H1 (cell line): ENCODE data around the gene SAMM50. TPM values are rescaled to one million over a fixed set of nuclear protein-coding genes. Genes with fewer than 3 reads are reported as not detected.

Experiments
- EZH2 ChIP-seq: fragments of 200-600 bp; sonication (generic); IDR thresholded peaks from 2 replicates; pipeline ENCODE4 v1.7.1; 2012; ENCODE audit warnings: low read depth, mild to moderate bottlenecking, moderate library complexity, low read length, inconsistent platforms; ENCODE audit not compliant: severe bottlenecking
- RFX5 ChIP-seq: IDR thresholded peaks from 2 replicates; pipeline ENCODE4 v1.6.1; 2011; ENCODE audit warnings: low read depth, low read length, improper control_type of control experiment, borderline replicate concordance
- TCF12 ChIP-seq: IDR thresholded peaks from 2 replicates; pipeline ENCODE4 v1.6.1; 2011; ENCODE audit warnings: low read depth, mild to moderate bottlenecking, low read length
- polyA plus RNA-seq, 7 experiments: library from polyadenylated mRNA; depleted of rRNA in 3 of 7; stranded (reverse) in 5 of 7; unstranded in 2 of 7; fragments of >200 nt in 5 of 7; fragments of 200-250 nt in 2 of 7; gene quantifications; 1 replicate in 5 of 7; 2 replicates in 1 of 7; 4 replicates in 1 of 7; pipeline versions ENCODE4 v1.2.1 to v1.2.3, GENCODE V29; 2011 to 2013; ENCODE audit warnings: missing spikeins in 2 of 7, mixed read lengths in 2 of 7
- total RNA-seq: library from RNA; stranded (reverse); fragmentation: NEBNext Ultra II Directional; extraction: Animal tissue kit (Norgen Biotek cat#: 25700); gene quantifications from 2 replicates; pipeline ENCODE4 v1.2.1, GENCODE V29; 2021
- TF ChIP-seq, protein P1 (sequence below), 3 experiments: IDR thresholded peaks; 1 replicate in 2 of 3; 2 replicates in 1 of 3; pipeline versions ENCODE4 v1.5.1 to v1.6.1; 2011; ENCODE audit warnings: low read length in 3 of 3, mild to moderate bottlenecking in 3 of 3, inconsistent platforms in 2 of 3, low read depth in 1 of 3, moderate library complexity in 1 of 3; ENCODE audit not compliant: insufficient read depth in 1 of 3; ENCODE audit errors: control extremely low read depth in 1 of 3

The SAMM50 gene
- total and polyA plus RNA-seq, 2 of the 8 experiments (the other 6 are each of a cell fraction or from before 2014, with no cell fraction given) = 45.4 to 70.3 TPM

DNA sequence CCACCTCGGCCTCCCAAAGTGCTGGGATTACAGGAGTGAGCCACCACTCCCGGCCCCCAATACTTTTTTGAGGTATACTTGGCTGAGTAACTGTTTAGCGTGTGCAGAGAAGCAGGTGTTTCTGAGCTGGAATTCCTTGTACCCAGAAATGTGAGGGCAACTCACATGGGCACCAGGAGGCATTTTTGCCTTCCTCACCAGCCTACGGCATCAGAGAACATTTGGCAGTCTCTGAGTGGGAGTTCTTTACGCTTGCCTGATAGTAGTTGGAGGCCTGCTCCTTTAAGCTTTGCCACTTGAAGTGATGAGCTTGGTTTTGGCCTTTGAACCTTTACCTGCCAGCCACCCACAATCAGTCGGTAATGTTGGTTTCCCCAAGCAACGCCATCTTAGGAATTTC lies 78.0 kb downstream of the SAMM50 start (continued):
- TF ChIP-seq, protein P1, sequence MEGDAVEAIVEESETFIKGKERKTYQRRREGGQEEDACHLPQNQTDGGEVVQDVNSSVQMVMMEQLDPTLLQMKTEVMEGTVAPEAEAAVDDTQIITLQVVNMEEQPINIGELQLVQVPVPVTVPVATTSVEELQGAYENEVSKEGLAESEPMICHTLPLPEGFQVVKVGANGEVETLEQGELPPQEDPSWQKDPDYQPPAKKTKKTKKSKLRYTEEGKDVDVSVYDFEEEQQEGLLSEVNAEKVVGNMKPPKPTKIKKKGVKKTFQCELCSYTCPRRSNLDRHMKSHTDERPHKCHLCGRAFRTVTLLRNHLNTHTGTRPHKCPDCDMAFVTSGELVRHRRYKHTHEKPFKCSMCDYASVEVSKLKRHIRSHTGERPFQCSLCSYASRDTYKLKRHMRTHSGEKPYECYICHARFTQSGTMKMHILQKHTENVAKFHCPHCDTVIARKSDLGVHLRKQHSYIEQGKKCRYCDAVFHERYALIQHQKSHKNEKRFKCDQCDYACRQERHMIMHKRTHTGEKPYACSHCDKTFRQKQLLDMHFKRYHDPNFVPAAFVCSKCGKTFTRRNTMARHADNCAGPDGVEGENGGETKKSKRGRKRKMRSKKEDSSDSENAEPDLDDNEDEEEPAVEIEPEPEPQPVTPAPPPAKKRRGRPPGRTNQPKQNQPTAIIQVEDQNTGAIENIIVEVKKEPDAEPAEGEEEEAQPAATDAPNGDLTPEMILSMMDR (IDR thresholded peaks at IDR 0.05; ENCODE audit: control extremely low read depth in 1 of 3, insufficient read depth in 1 of 3, low read depth in 1 of 3, low read length in 3 of 3) = no peak
- no peak for TF ChIP-seq EZH2
- TF ChIP-seq TCF12 = no peak
- TF ChIP-seq RFX5 = no peak
